HepG2 (cell line): ENCODE measurements around the gene PCYOX1L. TPM values are rescaled to one million over a fixed set of nuclear protein-coding genes. Genes with fewer than 3 reads are reported as not detected.

Experiments used
- EED ChIP-seq: sonication (generic); formaldehyde crosslinking; IDR thresholded peaks from 2 replicates; pipeline ENCODE4 v1.5.0; 2020; ENCODE audit warnings: mild to moderate bottlenecking, missing genetic modification reagents
- HDAC2 ChIP-seq: sonication (generic); formaldehyde crosslinking; IDR thresholded peaks from 2 replicates; pipeline ENCODE4 v1.4.0; 2020; ENCODE audit warnings: missing genetic modification reagents
- HES4 ChIP-seq: sonication (generic); formaldehyde crosslinking; IDR thresholded peaks from 2 replicates; pipeline ENCODE4 v1.9.0; 2021; ENCODE audit warnings: mild to moderate bottlenecking, missing genetic modification reagents, borderline replicate concordance
- MXI1 ChIP-seq: IDR thresholded peaks from 3 replicates; pipeline ENCODE4 v1.6.1; 2012; ENCODE audit warnings: low read depth, low read length, inconsistent platforms, borderline replicate concordance
- NFYB ChIP-seq: sonication (generic); formaldehyde crosslinking; IDR thresholded peaks from 2 replicates; pipeline ENCODE4 v1.4.0; 2020; ENCODE audit warnings: missing genetic modification reagents
- NFYC ChIP-seq: IDR thresholded peaks from 2 replicates; pipeline ENCODE4 v1.6.1; 2016; ENCODE audit warnings: missing genetic modification reagents, missing compliant biosample characterization
- ZNF563 ChIP-seq: sonication (generic); formaldehyde crosslinking; IDR thresholded peaks from 2 replicates; pipeline ENCODE4 v1.8.0; 2022; ENCODE audit warnings: mild to moderate bottlenecking, moderate library complexity, missing genetic modification reagents
- ZNF616 ChIP-seq: sonication (generic); formaldehyde crosslinking; IDR thresholded peaks from 2 replicates; pipeline ENCODE4 v1.5.0; 2020; ENCODE audit warnings: low read depth, mild to moderate bottlenecking, missing genetic modification reagents
- polyA plus RNA-seq, 8 experiments: library from polyadenylated mRNA; depleted of rRNA in 3 of 8; stranded (reverse) in 7 of 8; unstranded in 1 of 8; fragments of >200 nt; fragmentation: Illumina TruSeq in 4 of 8; extraction: Trizol in 4 of 8; gene quantifications; 2 replicates each; pipeline versions ENCODE4 v1.2.1 to v1.2.3, GENCODE V29; 2011 to 2016; ENCODE audit warnings: low read depth in 4 of 8, missing spikeins in 1 of 8, mixed read lengths in 1 of 8; ENCODE audit not compliant: insufficient read depth in 1 of 8
- total RNA-seq, 5 experiments: library from RNA; depleted of rRNA; stranded (reverse); fragments of >200 nt; fragmentation: Illumina TruSeq; extraction: Trizol; gene quantifications; 2 replicates each; pipeline ENCODE4 v1.2.3, GENCODE V29; 2016; ENCODE audit warnings: low read depth in 1 of 5
- TF ChIP-seq, protein P1 (sequence below): IDR thresholded peaks from 2 replicates; pipeline ENCODE4 v1.4.0; 2020; ENCODE audit warnings: mild to moderate bottlenecking, missing genetic modification reagents
- TF ChIP-seq, protein P2 (sequence below), 2 experiments: sonication (generic) in 1 of 2; formaldehyde crosslinking in 1 of 2; IDR thresholded peaks; 2 replicates each; pipeline versions ENCODE4 v1.6.1 to v1.9.0; 2014 to 2022; ENCODE audit warnings: antibody characterized with exemption in 1 of 2, borderline replicate concordance in 1 of 2, inconsistent platforms in 1 of 2, low read depth in 1 of 2, missing genetic modification reagents in 1 of 2
- TF ChIP-seq, protein P3 (sequence below): IDR thresholded peaks from 2 replicates; pipeline ENCODE4 v1.6.1; 2016; ENCODE audit warnings: missing compliant biosample characterization, missing genetic modification reagents, borderline replicate concordance
- TF ChIP-seq, protein P4 (sequence below): sonication (generic); formaldehyde crosslinking; IDR thresholded peaks from 2 replicates; pipeline ENCODE4 v1.5.0; 2020; ENCODE audit warnings: missing genetic modification reagents
- TF ChIP-seq, protein P5 (sequence below): IDR thresholded peaks from 2 replicates; pipeline ENCODE4 v1.6.1; 2012; ENCODE audit warnings: inconsistent platforms

The PCYOX1L gene
- total and polyA plus RNA-seq, 2 of the 13 experiments (the other 11 are each of a cell fraction or from before 2014, with no cell fraction given), result 1.00 to 3.7 TPM

DNA sequence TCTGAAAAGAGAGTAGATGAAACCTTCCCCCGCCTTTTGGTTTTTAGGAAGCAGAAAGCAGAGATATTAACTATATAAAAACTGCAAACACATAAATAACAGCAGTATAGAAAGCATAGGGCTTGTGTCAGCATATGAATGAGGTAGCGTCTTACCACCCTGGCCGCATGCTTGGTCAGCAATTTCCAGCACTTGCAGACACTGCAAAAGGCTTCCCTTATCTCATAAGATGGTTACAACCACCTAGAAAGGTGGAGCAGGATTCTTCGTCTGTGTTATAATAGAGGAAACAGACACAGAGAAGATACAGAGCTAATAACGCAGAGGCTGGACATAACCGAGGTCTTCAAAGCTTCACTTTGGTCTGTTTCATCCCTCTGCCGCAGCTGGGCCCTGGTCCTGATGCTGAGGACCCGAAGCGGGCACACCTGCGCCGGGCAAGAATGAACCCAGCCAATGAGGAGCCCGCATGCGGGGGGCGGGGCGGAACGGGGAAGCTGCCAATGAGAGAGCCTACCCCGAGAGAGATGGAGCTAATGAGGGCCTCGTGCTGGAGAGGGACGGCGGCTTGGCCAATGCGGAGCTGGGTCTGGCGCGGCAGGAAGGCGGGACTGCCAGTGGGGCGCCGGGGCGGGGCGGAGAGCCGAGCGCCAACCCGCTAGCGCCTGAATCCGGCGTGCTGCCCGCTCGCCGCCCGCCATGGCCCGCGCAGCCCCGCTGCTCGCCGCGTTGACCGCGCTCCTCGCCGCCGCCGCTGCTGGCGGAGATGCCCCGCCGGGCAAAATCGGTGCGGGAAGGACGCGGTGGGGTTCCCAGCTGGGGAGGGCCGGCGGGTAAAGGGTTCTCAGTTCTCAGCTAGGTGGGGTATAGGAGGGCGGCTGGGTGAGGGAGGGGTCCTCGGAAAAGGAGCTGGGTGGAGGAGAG lies at the start of gene PCYOX1L (continued):
- TF ChIP-seq, protein P1, sequence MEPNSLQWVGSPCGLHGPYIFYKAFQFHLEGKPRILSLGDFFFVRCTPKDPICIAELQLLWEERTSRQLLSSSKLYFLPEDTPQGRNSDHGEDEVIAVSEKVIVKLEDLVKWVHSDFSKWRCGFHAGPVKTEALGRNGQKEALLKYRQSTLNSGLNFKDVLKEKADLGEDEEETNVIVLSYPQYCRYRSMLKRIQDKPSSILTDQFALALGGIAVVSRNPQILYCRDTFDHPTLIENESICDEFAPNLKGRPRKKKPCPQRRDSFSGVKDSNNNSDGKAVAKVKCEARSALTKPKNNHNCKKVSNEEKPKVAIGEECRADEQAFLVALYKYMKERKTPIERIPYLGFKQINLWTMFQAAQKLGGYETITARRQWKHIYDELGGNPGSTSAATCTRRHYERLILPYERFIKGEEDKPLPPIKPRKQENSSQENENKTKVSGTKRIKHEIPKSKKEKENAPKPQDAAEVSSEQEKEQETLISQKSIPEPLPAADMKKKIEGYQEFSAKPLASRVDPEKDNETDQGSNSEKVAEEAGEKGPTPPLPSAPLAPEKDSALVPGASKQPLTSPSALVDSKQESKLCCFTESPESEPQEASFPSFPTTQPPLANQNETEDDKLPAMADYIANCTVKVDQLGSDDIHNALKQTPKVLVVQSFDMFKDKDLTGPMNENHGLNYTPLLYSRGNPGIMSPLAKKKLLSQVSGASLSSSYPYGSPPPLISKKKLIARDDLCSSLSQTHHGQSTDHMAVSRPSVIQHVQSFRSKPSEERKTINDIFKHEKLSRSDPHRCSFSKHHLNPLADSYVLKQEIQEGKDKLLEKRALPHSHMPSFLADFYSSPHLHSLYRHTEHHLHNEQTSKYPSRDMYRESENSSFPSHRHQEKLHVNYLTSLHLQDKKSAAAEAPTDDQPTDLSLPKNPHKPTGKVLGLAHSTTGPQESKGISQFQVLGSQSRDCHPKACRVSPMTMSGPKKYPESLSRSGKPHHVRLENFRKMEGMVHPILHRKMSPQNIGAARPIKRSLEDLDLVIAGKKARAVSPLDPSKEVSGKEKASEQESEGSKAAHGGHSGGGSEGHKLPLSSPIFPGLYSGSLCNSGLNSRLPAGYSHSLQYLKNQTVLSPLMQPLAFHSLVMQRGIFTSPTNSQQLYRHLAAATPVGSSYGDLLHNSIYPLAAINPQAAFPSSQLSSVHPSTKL (CRISPR knock-in tag), result peak; percentile 11; the same call in 1 of the 2 replicates
- TF ChIP-seq NFYC (CRISPR knock-in tag), result peak; percentile 96
- peak; percentile 24; the same call in 1 of the 2 replicates for TF ChIP-seq HDAC2 (CRISPR knock-in tag)
- peak; percentile 92 for TF ChIP-seq ZNF563 (CRISPR knock-in tag)
- peak; percentile 94 for TF ChIP-seq NFYB (CRISPR knock-in tag)
- TF ChIP-seq MXI1, result peak; percentile 55; the same call in 1 of the 3 replicates
- TF ChIP-seq, protein P2, sequence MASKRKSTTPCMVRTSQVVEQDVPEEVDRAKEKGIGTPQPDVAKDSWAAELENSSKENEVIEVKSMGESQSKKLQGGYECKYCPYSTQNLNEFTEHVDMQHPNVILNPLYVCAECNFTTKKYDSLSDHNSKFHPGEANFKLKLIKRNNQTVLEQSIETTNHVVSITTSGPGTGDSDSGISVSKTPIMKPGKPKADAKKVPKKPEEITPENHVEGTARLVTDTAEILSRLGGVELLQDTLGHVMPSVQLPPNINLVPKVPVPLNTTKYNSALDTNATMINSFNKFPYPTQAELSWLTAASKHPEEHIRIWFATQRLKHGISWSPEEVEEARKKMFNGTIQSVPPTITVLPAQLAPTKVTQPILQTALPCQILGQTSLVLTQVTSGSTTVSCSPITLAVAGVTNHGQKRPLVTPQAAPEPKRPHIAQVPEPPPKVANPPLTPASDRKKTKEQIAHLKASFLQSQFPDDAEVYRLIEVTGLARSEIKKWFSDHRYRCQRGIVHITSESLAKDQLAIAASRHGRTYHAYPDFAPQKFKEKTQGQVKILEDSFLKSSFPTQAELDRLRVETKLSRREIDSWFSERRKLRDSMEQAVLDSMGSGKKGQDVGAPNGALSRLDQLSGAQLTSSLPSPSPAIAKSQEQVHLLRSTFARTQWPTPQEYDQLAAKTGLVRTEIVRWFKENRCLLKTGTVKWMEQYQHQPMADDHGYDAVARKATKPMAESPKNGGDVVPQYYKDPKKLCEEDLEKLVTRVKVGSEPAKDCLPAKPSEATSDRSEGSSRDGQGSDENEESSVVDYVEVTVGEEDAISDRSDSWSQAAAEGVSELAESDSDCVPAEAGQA (IDR thresholded peaks at IDR 0.05; ENCODE audit: low read depth), result no peak
- TF ChIP-seq, protein P2 (CRISPR knock-in tag; IDR thresholded peaks at IDR 0.05; ENCODE audit: borderline replicate concordance), result no peak
- TF ChIP-seq, protein P3, sequence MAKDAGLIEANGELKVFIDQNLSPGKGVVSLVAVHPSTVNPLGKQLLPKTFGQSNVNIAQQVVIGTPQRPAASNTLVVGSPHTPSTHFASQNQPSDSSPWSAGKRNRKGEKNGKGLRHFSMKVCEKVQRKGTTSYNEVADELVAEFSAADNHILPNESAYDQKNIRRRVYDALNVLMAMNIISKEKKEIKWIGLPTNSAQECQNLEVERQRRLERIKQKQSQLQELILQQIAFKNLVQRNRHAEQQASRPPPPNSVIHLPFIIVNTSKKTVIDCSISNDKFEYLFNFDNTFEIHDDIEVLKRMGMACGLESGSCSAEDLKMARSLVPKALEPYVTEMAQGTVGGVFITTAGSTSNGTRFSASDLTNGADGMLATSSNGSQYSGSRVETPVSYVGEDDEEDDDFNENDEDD (CRISPR knock-in tag), result peak; percentile 67; the same call in 1 of the 2 replicates
- TF ChIP-seq, protein P4, sequence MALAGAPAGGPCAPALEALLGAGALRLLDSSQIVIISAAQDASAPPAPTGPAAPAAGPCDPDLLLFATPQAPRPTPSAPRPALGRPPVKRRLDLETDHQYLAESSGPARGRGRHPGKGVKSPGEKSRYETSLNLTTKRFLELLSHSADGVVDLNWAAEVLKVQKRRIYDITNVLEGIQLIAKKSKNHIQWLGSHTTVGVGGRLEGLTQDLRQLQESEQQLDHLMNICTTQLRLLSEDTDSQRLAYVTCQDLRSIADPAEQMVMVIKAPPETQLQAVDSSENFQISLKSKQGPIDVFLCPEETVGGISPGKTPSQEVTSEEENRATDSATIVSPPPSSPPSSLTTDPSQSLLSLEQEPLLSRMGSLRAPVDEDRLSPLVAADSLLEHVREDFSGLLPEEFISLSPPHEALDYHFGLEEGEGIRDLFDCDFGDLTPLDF (CRISPR knock-in tag), result 0 out of 2 replicates have a peak, but pooled peaks have one; percentile 28
- 0 out of 2 replicates have a peak, but pooled peaks have one; percentile 47 for TF ChIP-seq ZNF616 (CRISPR knock-in tag)
- TF ChIP-seq HES4, result peak; percentile 90
- TF ChIP-seq EED, result peak; percentile 66; the same call in 1 of the 2 replicates
- TF ChIP-seq, protein P5, sequence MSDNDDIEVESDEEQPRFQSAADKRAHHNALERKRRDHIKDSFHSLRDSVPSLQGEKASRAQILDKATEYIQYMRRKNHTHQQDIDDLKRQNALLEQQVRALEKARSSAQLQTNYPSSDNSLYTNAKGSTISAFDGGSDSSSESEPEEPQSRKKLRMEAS, result peak; percentile 89
